ENCODE results near the gene EPS8L3.

- TF ChIP-seq RAD21 (IDR thresholded peaks at IDR 0.05; ENCODE audit: low read length): no peak
- TF ChIP-seq MAZ (IDR thresholded peaks at IDR 0.05; ENCODE audit: borderline replicate concordance, low read depth, low read length): no peak
- TF ChIP-seq CTCF (conservative IDR thresholded peaks at IDR 0.05; ENCODE audit: low read depth, low read length): no peak
- TF ChIP-seq POLR2A (IDR thresholded peaks at IDR 0.05; ENCODE audit: low read depth, low read length): no peak
- no peak for TF ChIP-seq RFX5 (IDR thresholded peaks at IDR 0.05; ENCODE audit: low read depth, low read length)
- TF ChIP-seq SMC3 (IDR thresholded peaks at IDR 0.05; ENCODE audit: low read depth, low read length): no peak
- no peak for TF ChIP-seq CEBPB (IDR thresholded peaks at IDR 0.05; ENCODE audit: low read depth, low read length)
Measured at GRCh38 chr1:109808703-109809102, 45.0 kb upstream of the EPS8L3 start.

Measured in IMR-90 (cell line).